Small intestine (tissue), 16 donors: ENCODE results near the gene POU2F2. TPM values are rescaled to one million over a fixed set of nuclear protein-coding genes. Genes with fewer than 3 reads are reported as not detected.

Source experiments
- DNase-seq, 2 donors: peaks; one replicate each; pipeline versions ENCODE4 v3.0.0 to v3.0.0-alpha.2; 2013
- FAIRE-seq: peaks from 2 replicates; lab custom pipeline; 2012; peaks lifted over from hg19 to GRCh38; lab: Jason Lieb, UNC
- H3K27ac ChIP-seq, 3 donors: one replicate each; pipeline ENCODE4 v1.5.1; 2013; ENCODE audit warnings: low read length in 2 of 3, mild to moderate bottlenecking in 2 of 3, control low read depth in 1 of 3, inconsistent platforms in 1 of 3, low read depth in 1 of 3, moderate library complexity in 1 of 3
- H3K27me3 ChIP-seq, 3 donors: one replicate each; pipeline ENCODE4 v1.6.1; 2013; ENCODE audit warnings: low read length in 3 of 3, inconsistent platforms in 1 of 3; ENCODE audit not compliant: control insufficient read depth in 3 of 3, insufficient read depth in 3 of 3
- H3K36me3 ChIP-seq, 3 donors: one replicate each; pipeline ENCODE4 v1.6.1; 2013; ENCODE audit warnings: low read length in 3 of 3, inconsistent platforms in 1 of 3, low read depth in 1 of 3, mild to moderate bottlenecking in 1 of 3, moderate library complexity in 1 of 3; ENCODE audit not compliant: control insufficient read depth in 3 of 3, insufficient read depth in 2 of 3
- H3K4me1 ChIP-seq, 3 donors: one replicate each; pipeline ENCODE4 v1.6.1; 2013; ENCODE audit warnings: low read length in 2 of 3, inconsistent platforms in 1 of 3, low read depth in 1 of 3, mild to moderate bottlenecking in 1 of 3, moderate library complexity in 1 of 3; ENCODE audit not compliant: control insufficient read depth in 3 of 3, insufficient read depth in 2 of 3
- H3K4me3 ChIP-seq, 3 donors: one replicate each; pipeline ENCODE4 v1.5.1; 2013; ENCODE audit warnings: low read length in 3 of 3, control low read depth in 1 of 3, inconsistent platforms in 1 of 3, low read depth in 1 of 3, mild to moderate bottlenecking in 1 of 3, moderate library complexity in 1 of 3
- H3K9me3 ChIP-seq, 2 donors: one replicate each; pipeline ENCODE4 v1.6.1; 2013; ENCODE audit warnings: low read depth in 1 of 2, low read length in 1 of 2; ENCODE audit not compliant: control insufficient read depth in 2 of 2, insufficient read depth in 1 of 2
- WGBS, 3 donors: extraction: QIAGEN DNeasy Blood & Tissue Kit; methylation state at CpG; one replicate each; pipeline ENCODE4 v1.1.7; 2013; 5-methylcytosine and 5-hydroxymethylcytosine counted together
- long read RNA-seq, 10 donors: transcript quantifications; one replicate each; lab custom pipeline, GENCODE V29; 2026
- polyA plus RNA-seq, 4 donors: library from polyadenylated mRNA; stranded (reverse) in 3 of 4; unstranded in 1 of 4; fragments of 200-250 nt in 3 of 4; fragments of 120-200 nt in 1 of 4; gene quantifications; one replicate each; pipeline versions ENCODE4 v1.2.1 to v1.2.3, GENCODE V29; 2013
- donor health status: healthy with polysubstance abuse.
- donor health status: control.
- donor health status: control.
- donor health status: Bipolar disorder and iron deficiency.
- donor health status: healthy.

The POU2F2 gene
- polyA plus RNA-seq = 1 to 10 TPM in 3 of 4 donors, under 1 TPM in 1; 0.45 to 2.7 (median 1.9) TPM
- long read RNA-seq, donor 1 = 0 reads
- long read RNA-seq, donor 2 = 0 reads
- long read RNA-seq, donor 3 = 0 reads
- long read RNA-seq, donor 4 = 0 reads
- long read RNA-seq, donor 5 = 0 reads
- long read RNA-seq, donor 6 = 0 reads
- long read RNA-seq, donor 7 = 0 reads
- long read RNA-seq, donor 8 = 0 reads
- long read RNA-seq, donor 9 = 0 reads
- long read RNA-seq, donor 10, partial matches to known transcripts = 0 of 1 reads
- long read RNA-seq, donor 10, other reads (novel, unspliced or antisense) = 0 of 1 reads

GRCh38 chr19:42132030-42132628 is at the start of gene POU2F2:
Gene POU2F2, minus strand, starts transcription at chr19:42132446. Its CDS starts 35 bp downstream, at chr19:42132411.
- Histone ChIP-seq H3K9me3 (no peaks in the 10 kb centered on the region), H3K4me1 (peaks cover 0 to 5% (median 0%) of the 10 kb centered on the region in 3 donors), H3K27ac (peak within 1 kb of the TSS in 1 of 3 donors; percentile 50), H3K4me3 (peak within 1 kb of the TSS in 2 of 3 donors; percentile 6 to 29), H3K27me3 (peaks cover 0 to 43% (median 0%) of the 10 kb centered on the region in 3 donors), H3K36me3 (no peaks in the 10 kb centered on the region)
- WGBS, 3 donors = 5 to 11% (median 9%) methylated on average over 15 to 16 of the region's 16 CpGs
- DNase-seq (peak in 1 of 2 donors; percentile 44), FAIRE-seq (no peak)

- Histone ChIP-seq H3K36me3 (no peaks in the 10 kb centered on the region), H3K27me3 (peaks cover 3 to 66% (median 31%) of the 10 kb centered on the region in 3 donors), H3K27ac (no peak overlapping the region), H3K9me3 (no peaks in the 10 kb centered on the region), H3K4me3 (no peak overlapping the region), H3K4me1 (peaks cover 0 to 4% (median 0%) of the 10 kb centered on the region in 3 donors)
- WGBS, 3 donors = 13 to 26% (median 17%) methylated on average over 13 of the region's 13 CpGs
- DNase-seq (no peak), FAIRE-seq (no peak)
These were observed 46.8 kb upstream of the POU2F2 start for GRCh38 chr19:42178791-42179674.

DNA sequence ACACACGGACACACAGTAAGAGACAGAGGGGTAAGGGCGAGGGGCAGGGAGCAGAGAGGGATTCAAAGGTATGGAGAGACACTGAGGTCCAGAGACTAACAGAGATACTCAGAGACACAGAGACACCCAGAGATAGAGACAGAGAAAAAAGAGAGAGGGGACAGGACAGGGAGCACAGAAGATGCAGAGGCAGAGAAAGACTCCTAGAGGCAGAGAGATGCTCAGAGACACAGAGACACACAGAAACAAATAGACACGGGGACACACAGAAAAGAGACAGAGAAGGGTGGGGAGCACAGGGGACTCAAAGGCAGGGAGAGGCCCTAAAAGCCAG is 45.4 kb upstream of the POU2F2 start:
- H3K4me3 ChIP-seq = no peak overlapping the region
- WGBS, 3 donors = 22 to 42% (median 41%) methylated on average over 3 of the region's 3 CpGs
- FAIRE-seq = no peak
- H3K27me3 ChIP-seq = peaks cover 3 to 74% (median 31%) of the 10 kb centered on the region in 3 donors
- H3K27ac ChIP-seq = no peak overlapping the region
- H3K9me3 ChIP-seq = no peaks in the 10 kb centered on the region
- no peaks in the 10 kb centered on the region for H3K36me3 ChIP-seq
- H3K4me1 ChIP-seq = peaks cover 0 to 4% (median 0%) of the 10 kb centered on the region in 3 donors
- no peak for DNase-seq

DNA sequence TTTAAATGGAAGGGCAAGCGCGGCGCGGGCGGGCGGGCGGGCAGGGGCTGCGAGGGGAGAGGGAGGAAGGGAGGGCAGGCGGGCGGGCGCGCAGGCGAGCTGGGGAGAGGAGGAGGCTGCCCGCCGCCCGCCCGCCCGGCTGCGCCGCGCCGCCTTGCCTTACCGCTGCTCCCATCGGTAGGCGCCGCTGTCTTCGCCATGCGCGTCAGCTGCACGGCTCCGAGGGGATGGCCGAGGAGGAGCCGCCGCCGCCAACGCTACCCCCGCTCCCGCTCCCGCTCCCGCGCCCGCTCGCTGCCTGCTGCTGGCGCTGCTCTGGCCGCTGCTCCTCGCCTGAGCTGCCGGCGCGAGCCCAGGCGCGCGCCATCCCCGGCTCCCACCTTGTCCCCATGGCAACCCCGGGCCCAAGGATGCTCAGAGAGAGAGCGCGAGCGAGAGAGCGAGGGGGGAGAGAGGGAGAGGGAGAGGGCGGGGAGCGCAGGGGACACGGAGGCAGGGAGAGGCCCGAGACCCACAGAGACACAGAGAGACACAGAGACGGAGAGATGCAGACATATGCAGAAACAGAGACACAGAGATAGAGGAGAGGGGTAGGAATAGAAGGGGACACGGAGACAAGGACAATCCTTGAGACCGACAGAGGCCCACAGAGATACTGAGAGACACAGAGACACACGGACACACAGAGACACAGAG is 44.9 kb upstream of the POU2F2 start:
- no peaks in the 10 kb centered on the region for H3K36me3 ChIP-seq
- DNase-seq (peak; percentile 54 to 75), FAIRE-seq (no peak)
- H3K9me3 ChIP-seq = no peaks in the 10 kb centered on the region
- peaks cover 3 to 73% (median 31%) of the 10 kb centered on the region in 3 donors for H3K27me3 ChIP-seq
- peak overlapping the region in 1 of 3 donors; percentile 46 for H3K4me3 ChIP-seq
- no peak overlapping the region for H3K27ac ChIP-seq
- 1% methylated on average over 41 to 66 of the region's 66 CpGs for WGBS, 3 donors
- peaks cover 0 to 4% (median 0%) of the 10 kb centered on the region in 3 donors for H3K4me1 ChIP-seq

- H3K27ac ChIP-seq = peak overlapping the region in 1 of 3 donors; percentile 45
- peaks cover 0 to 4% (median 0%) of the 10 kb centered on the region in 3 donors for H3K4me1 ChIP-seq
- H3K36me3 ChIP-seq = no peaks in the 10 kb centered on the region
- 0 to 1% (median 1%) methylated on average over 29 to 31 of the region's 31 CpGs for WGBS, 3 donors
- peaks cover 3 to 72% (median 31%) of the 10 kb centered on the region in 3 donors for H3K27me3 ChIP-seq
- FAIRE-seq (no peak), DNase-seq (no peak)
- H3K9me3 ChIP-seq = no peaks in the 10 kb centered on the region
- H3K4me3 ChIP-seq = peak overlapping the region in 2 of 3 donors; percentile 28 to 46
These were observed 44.4 kb upstream of the POU2F2 start for GRCh38 chr19:42176649-42176989.

DNA sequence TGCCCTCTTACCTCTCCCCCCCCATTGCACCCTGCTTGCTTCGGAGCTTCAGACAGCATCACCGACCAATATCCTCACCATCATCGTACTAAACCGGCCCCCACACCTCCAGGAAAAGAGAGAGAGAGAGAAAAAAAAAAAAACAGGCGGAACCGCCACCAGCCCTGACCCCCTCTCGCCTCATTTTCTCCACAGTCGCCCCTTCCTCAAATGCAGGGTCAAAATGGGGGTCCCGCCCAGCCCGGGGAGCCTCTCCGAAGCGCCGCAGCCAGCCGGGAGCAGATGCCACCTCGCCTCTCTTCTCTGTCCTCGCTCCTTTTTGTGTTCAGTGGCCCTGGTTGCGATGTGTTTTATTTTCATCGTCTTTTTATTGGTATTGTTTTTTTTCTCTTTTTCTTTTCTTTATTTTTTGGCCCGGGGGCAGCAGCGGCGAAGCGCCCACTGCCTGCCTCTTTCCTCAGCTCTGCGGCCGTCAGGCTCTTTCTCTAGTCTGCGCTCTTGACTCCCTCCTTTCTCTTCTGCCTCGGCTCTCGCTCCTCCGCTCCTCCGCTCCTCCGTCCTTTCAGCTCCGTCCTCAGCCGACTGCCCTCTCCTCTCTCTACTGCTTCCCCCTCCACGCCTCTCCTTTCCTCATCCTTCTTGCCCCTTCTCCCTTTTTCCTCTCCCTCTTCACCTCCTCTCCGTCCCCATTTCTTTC is 43.9 kb upstream of the POU2F2 start:
- Histone ChIP-seq H3K4me3 (peak overlapping the region in 2 of 3 donors; percentile 28 to 46), H3K27ac (peak overlapping the region in 1 of 3 donors; percentile 45), H3K36me3 (no peaks in the 10 kb centered on the region), H3K27me3 (peaks cover 3 to 72% (median 31%) of the 10 kb centered on the region in 3 donors), H3K9me3 (no peaks in the 10 kb centered on the region), H3K4me1 (peaks cover 0 to 4% (median 0%) of the 10 kb centered on the region in 3 donors)
- peak in 1 of 2 donors; percentile 26 for DNase-seq
- whole genome bisulfite sequencing, 3 donors = 2 to 4% (median 2%) methylated on average over 34 of the region's 34 CpGs
- no peak for FAIRE-seq

GRCh38 chr19:42174958-42175734 is 42.9 kb upstream of the POU2F2 start:
- no peak for DNase-seq
- Histone ChIP-seq H3K4me3 (no peak overlapping the region), H3K4me1 (peaks cover 0 to 4% (median 0%) of the 10 kb centered on the region in 3 donors), H3K27me3 (peaks cover 3 to 66% (median 29%) of the 10 kb centered on the region in 3 donors), H3K9me3 (no peaks in the 10 kb centered on the region), H3K36me3 (no peaks in the 10 kb centered on the region), H3K27ac (no peak overlapping the region)
- 42 to 45% (median 44%) methylated on average over 6 of the region's 6 CpGs for WGBS, 3 donors
- FAIRE-seq = no peak
